Esophagus squamous epithelium (tissue), 5 donors: ENCODE measurements around the gene ARTN. TPM values are rescaled to one million over a fixed set of nuclear protein-coding genes. Genes with fewer than 3 reads are reported as not detected.

ENCODE experiments used
- DNase-seq: peaks from one replicate; lab custom pipeline; 2025; lab: John Stamatoyannopoulos, UW
- H3K27ac ChIP-seq, 4 donors: fragments of 200-600 bp; sonication (generic); one replicate each; pipeline ENCODE4 v1.5.1; 2016 to 2019; ENCODE audit warnings: mild to moderate bottlenecking in 1 of 4
- H3K27me3 ChIP-seq, 4 donors: fragments of 200-600 bp; sonication (generic); 1 replicate in 3 of 4; 2 replicates in 1 of 4; pipeline versions ENCODE4 v1.5.1 to v1.6.0; 2017 to 2021; ENCODE audit warnings: antibody characterized with exemption in 1 of 4
- H3K36me3 ChIP-seq, 3 donors: fragments of 200-600 bp; sonication (generic); one replicate each; pipeline ENCODE4 v1.5.1; 2016 to 2019
- H3K4me1 ChIP-seq, 3 donors: fragments of 200-600 bp; sonication (generic); one replicate each; pipeline ENCODE4 v1.5.1; 2017 to 2019
- H3K4me3 ChIP-seq, 4 donors: fragments of 200-600 bp; sonication (generic); 1 replicate in 3 of 4; 2 replicates in 1 of 4; pipeline ENCODE4 v1.5.1; 2016 to 2019; ENCODE audit warnings: mild to moderate bottlenecking in 2 of 4, moderate library complexity in 1 of 4
- H3K9me3 ChIP-seq, 3 donors: fragments of 200-600 bp; sonication (generic); one replicate each; pipeline ENCODE4 v1.5.1; 2016 to 2019
- POLR2A ChIP-seq, 4 donors: fragments of 450-650 bp; IDR thresholded peaks; one replicate each; pipeline ENCODE4 v1.6.1; 2017; ENCODE audit warnings: antibody characterized with exemption in 4 of 4, mild to moderate bottlenecking in 4 of 4, moderate library complexity in 3 of 4
- WGBS, 2 donors: methylation state at CpG; one replicate each; pipeline ENCODE4 v1.1.5; 2018; 5-methylcytosine and 5-hydroxymethylcytosine counted together
- intact Hi-C: fragments of 100-400 bp; cut with DNase I; formaldehyde crosslinking; loops from one replicate; pipeline ENCODE4 v1.15.0; 2022
- total RNA-seq, 4 donors: library from RNA; depleted of rRNA; stranded (reverse); fragments of >200 nt; gene quantifications; one replicate each; pipeline ENCODE4 v1.1.0, GENCODE V29; 2016
- TF ChIP-seq, protein P1 (sequence below), 6 experiments: fragments of 450-650 bp in 4 of 6; fragments of 200-600 bp in 2 of 6; sonication (generic) in 2 of 6; IDR thresholded peaks; one replicate each; pipeline ENCODE4 v1.5.1; 2016 to 2019; ENCODE audit warnings: antibody characterized with exemption in 6 of 6, mild to moderate bottlenecking in 4 of 6, moderate library complexity in 4 of 6
- donor health status: DM: yes; HTN: yes; CAD: no.

Gene ARTN
- total RNA-seq, 4 donors from 2014 or later, result 0.68 to 12.9 (median 4.0) TPM

- Histone ChIP-seq H3K4me1 (peaks cover 0 to 16% (median 0%) of the 10 kb centered on the region in 3 donors), H3K27me3 (no peaks in the 10 kb centered on the region), H3K4me3 (no peak overlapping the region), H3K27ac (no peak overlapping the region), H3K9me3 (no peaks in the 10 kb centered on the region), H3K36me3 (peaks cover 0 to 46% (median 0%) of the 10 kb centered on the region in 3 donors)
- no peak for TF ChIP-seq POLR2A (IDR thresholded peaks at IDR 0.05)
- TF ChIP-seq, protein P1, sequence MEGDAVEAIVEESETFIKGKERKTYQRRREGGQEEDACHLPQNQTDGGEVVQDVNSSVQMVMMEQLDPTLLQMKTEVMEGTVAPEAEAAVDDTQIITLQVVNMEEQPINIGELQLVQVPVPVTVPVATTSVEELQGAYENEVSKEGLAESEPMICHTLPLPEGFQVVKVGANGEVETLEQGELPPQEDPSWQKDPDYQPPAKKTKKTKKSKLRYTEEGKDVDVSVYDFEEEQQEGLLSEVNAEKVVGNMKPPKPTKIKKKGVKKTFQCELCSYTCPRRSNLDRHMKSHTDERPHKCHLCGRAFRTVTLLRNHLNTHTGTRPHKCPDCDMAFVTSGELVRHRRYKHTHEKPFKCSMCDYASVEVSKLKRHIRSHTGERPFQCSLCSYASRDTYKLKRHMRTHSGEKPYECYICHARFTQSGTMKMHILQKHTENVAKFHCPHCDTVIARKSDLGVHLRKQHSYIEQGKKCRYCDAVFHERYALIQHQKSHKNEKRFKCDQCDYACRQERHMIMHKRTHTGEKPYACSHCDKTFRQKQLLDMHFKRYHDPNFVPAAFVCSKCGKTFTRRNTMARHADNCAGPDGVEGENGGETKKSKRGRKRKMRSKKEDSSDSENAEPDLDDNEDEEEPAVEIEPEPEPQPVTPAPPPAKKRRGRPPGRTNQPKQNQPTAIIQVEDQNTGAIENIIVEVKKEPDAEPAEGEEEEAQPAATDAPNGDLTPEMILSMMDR (IDR thresholded peaks at IDR 0.05), result no peak
- intact Hi-C loops, result no loop called here
- no peak for DNase-seq
- 100% methylated on average over 1 of the region's 12 CpGs for WGBS, 2 donors
These were observed 34.6 kb upstream of the ARTN start for GRCh38 chr1:43898981-43899380.

DNA sequence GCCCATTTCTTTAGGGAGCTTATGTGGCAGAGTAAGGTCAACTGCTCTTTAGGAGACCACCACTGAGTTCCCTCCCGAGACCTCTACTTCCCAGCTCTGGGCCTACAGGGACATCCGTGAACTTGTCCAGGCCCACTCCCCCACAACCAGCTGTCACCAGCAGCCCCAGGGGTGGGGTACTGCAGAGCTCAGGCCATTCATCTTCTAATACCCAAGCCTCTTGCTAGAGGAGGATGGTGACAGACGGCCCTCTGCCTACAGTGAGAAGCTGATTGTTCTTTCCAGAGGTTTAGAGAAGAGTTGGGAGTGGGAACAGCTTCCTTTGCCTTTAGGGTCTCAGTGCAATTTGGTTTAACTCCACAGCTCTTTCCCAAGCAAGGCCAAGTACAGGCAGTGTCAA is 33.2 kb upstream of the ARTN start:
- Histone ChIP-seq H3K27me3 (no peaks in the 10 kb centered on the region), H3K27ac (no peak overlapping the region), H3K9me3 (no peaks in the 10 kb centered on the region), H3K4me1 (peaks cover 0 to 16% (median 0%) of the 10 kb centered on the region in 3 donors), H3K4me3 (no peak overlapping the region), H3K36me3 (peaks cover 0 to 34% (median 0%) of the 10 kb centered on the region in 3 donors)
- WGBS, 2 donors, result 100% methylated on average over 1 to 2 of the region's 3 CpGs
- no peak for DNase-seq
- intact Hi-C loops, result no loop called here
- TF ChIP-seq POLR2A (IDR thresholded peaks at IDR 0.05), result no peak
- TF ChIP-seq, protein P1 (IDR thresholded peaks at IDR 0.05), result no peak

DNA sequence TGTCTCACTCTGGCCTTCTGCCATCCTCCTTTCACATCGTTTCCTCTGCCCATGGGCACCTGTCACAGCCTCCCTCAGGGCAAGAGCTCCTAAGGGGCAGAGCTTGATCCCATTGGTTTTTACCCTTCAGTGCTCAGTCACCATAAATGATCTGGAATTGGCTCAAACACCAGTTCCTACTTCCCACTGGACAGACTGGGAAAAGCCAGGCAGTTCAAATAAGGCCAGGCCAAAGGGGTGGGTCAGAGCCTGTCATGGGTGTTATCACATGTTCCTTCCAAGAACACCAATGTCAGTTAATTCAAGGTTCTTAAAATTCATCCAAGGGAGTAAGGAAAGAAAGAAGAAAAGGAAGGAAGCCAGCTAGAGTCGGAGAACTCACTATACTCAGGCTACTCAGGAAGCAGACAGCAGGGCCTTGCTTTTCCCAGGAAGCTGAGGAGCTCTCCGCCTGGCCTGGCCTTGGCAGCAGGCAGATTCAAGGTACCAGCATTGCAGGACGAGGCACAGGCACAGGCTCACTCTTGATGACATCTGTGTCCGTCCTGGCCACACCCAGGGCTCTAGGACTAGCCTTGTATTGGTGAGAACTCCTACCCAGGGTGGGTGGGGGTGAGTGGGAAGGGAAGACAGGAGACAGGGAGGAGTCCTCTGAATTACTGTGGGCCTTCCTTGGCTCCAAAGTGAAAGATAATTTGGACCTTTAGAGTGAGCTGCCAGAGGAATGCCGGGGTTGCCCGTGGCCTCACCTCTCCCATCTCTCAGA is 32.2 kb upstream of the ARTN start:
- no peak overlapping the region for H3K27ac ChIP-seq
- H3K36me3 ChIP-seq, result peaks cover 0 to 29% (median 0%) of the 10 kb centered on the region in 3 donors
- H3K4me1 ChIP-seq, result peaks cover 0 to 16% (median 0%) of the 10 kb centered on the region in 3 donors
- H3K4me3 ChIP-seq, result no peak overlapping the region
- no peak for DNase-seq
- no peaks in the 10 kb centered on the region for H3K9me3 ChIP-seq
- 68 to 72% methylated on average over 4 to 7 of the region's 7 CpGs for WGBS, 2 donors
- H3K27me3 ChIP-seq, result no peaks in the 10 kb centered on the region
- TF ChIP-seq, protein P1 (IDR thresholded peaks at IDR 0.05), result no peak
- TF ChIP-seq POLR2A (IDR thresholded peaks at IDR 0.05), result no peak
- intact Hi-C loops, result no loop called here

DNA sequence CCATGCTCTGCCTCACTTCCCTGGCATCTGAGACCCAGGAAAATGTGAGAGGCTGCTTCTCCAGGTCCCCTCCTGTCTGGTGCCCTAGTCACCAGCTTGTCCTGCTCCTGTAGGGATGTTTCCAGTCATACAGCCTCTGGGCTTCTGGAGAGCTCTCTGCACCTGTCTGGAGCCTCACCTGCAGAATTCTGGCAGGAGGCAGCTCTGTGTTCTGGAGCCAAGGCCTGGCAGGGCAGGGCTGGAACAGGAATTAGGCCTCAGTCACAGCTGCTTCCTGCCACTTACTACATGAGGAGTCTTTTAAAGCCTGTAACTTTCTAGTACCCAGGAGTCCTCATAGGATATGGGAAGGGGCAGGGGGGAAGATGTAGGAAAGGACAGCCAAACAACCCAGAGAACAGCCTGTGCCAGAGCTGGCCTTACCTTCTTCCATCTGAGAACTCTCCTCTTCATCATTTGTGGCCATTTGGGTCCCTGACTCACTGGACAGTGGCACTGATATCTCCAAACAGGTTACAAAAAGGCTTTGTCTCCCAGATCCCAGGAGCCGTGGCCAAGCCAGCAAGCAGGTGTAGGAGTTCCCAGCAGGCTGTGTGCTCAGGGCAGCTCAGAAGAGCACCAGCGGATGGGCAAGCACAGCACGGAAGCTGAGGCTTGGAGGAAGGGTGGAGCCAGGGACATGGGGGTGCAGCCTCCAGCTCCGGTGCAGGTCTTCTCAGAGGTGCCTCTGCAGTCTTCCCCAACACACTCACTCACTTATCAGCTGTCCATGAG is 31.4 kb upstream of the ARTN start:
- intact Hi-C loops, result no loop called here
- H3K27ac ChIP-seq, result no peak overlapping the region
- no peak for DNase-seq
- H3K9me3 ChIP-seq, result no peaks in the 10 kb centered on the region
- peaks cover 0 to 16% (median 0%) of the 10 kb centered on the region in 3 donors for H3K4me1 ChIP-seq
- no peaks in the 10 kb centered on the region for H3K27me3 ChIP-seq
- H3K4me3 ChIP-seq, result no peak overlapping the region
- peaks cover 0 to 31% (median 0%) of the 10 kb centered on the region in 3 donors for H3K36me3 ChIP-seq
- no peak for TF ChIP-seq POLR2A (IDR thresholded peaks at IDR 0.05)
- TF ChIP-seq, protein P1 (IDR thresholded peaks at IDR 0.05), result no peak
- WGBS, 2 donors, result 78 to 83% methylated on average over 2 to 3 of the region's 4 CpGs
